ENCODE data around the gene MINAR1.
"Not testable (repeated sequence)": the region's sequence is repeated elsewhere in the genome, so short reads cannot be mapped to it uniquely, and the experiment has no call there.

Gene MINAR1

GRCh38 chr15:79431636-79432344, at the start of gene MINAR1:
MINAR1 (plus strand) TSS chr15:79432336; CDS start chr15:79456148, 23,812 bp downstream.
- DNase-seq: no peak

DNA sequence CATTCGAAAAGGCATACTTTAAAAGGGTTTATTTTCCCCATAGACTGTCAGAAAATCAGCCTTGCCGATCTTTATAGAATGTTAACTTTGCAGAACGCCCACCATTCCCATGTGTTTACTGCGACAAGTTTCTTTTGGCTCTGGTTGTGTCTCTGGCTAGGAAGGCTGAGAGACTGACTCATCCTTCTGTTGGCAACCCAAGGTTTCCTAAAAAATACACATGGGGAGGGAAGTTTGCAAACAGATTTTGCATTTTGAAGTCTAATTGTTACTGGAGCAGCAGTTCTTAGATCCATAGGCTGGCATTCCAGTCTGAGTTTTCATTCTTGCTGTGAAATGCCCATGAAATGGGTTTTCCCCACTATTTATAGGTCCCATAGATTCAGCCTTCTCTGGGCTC, 37.9 kb upstream of the MINAR1 start:
- DNase-seq: no peak

DNA sequence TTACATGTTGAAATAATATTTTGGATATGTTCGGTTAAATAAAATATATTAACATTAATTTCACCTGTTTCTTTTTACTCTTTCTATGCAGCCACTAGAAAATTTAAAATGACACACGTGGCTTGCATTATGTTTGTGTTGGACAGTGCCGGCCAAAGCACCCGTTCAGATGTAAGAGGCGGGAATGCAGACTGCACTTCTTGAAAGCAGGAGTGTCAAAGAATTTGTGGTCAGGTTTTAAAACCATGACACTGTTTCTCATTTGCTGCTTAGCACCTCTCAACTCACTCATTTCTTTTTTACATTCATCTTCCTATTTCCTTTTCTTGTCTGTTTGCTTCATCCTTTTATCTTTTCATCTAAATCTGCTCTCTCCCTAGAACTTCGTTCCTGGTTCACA, 35.3 kb upstream of the MINAR1 start:
- no peak for DNase-seq

DNA sequence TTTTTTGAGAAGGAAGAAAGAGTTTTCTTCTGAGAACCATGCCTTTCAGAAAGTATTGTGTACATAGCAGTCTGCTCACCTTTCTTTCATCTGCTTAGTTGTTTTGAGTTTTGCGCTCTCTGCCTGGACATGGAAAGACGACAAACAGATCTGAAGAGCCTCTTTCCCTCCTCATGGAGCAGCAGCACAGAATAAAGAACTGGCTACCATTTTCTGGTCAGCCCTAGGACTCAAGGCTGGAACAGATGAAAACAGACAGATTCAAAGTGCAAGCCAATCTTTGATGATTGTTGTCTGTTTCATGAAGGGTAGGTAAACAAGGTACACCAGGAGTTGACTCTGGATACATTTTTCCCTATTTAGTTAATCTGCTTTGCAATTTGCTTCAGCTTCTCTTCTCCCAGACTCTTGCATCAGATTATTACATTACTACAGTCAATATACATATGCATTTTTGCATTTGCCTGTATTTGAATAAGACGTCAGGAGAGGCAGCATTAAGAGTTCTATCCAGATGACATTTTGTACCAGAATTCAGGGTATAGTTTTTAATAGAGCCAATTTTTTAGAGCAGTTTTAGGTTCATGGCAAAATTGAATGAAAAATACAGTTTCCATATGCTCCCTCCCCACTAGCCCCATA, 34.7 kb upstream of the MINAR1 start:
- no peak for DNase-seq

DNA sequence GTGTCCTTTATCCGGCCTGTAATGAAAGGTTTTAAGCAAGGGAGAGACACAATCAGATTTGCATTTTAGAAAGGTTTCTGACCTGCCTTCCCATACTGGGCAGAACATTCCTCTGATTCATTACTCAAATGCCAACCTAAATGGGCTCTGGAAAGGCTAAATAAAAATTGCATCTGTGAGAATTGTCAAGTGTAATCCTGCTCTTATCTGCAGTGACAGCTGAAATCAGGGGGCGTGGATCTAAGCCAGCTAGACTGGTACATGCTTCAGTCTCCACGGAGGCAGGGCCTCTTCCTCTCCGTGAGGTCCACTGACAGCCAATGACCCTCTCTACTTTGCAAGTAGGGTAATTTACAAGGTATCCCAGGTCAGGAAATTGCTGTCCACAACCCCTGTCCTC, 32.5 kb upstream of the MINAR1 start:
- DNase-seq: no peak

DNA sequence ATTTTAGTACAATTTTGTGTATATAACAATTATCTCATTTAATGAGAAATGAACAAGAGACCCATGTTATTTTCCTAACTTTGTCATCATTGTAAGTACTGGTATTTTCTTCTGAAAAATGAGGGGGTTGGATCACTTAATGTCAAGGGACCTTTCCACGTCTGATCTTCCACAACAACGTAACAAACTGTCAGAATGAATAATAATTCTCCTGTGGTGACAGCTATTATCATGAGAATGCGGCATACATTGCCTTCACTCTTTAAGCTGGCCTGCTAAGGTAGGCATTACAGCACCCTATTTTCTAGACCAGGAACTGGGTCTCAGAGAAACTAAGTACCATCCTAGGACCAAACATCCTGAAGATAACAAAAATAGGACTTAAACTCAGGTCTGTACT, 31.5 kb upstream of the MINAR1 start:
- no peak for DNase-seq

GRCh38 chr15:79401301-79401700, 30.8 kb upstream of the MINAR1 start:
- DNase-seq: no peak

- no peak for DNase-seq
These were observed 30.0 kb upstream of the MINAR1 start for GRCh38 chr15:79402136-79402535.

DNA sequence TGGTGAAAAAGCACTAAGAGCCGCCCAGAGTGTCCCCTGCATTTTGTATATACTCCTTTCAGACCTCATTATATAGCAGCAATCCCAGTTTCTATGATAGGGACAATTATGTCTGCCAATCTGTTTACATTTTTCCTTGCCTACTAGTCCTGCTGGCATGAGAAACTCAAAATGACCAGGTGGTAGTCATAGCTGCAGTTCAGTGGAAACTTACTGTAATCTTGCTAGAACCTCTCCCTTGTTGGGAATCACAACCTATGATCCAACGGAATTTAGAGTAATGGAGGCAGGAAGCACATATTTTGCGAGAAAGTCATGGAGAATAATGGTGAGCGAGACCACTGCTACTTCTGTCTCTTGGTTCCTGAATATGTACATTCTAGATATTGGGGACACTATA, 28.6 kb upstream of the MINAR1 start:
- no peak for DNase-seq

- DNase-seq: no peak
These were observed 25.9 kb upstream of the MINAR1 start for GRCh38 chr15:79406210-79406609.

- no peak for DNase-seq
These were observed 24.1 kb upstream of the MINAR1 start for GRCh38 chr15:79408041-79408440.

GRCh38 chr15:79410237-79410636, 21.9 kb upstream of the MINAR1 start:
- no peak for DNase-seq

DNA sequence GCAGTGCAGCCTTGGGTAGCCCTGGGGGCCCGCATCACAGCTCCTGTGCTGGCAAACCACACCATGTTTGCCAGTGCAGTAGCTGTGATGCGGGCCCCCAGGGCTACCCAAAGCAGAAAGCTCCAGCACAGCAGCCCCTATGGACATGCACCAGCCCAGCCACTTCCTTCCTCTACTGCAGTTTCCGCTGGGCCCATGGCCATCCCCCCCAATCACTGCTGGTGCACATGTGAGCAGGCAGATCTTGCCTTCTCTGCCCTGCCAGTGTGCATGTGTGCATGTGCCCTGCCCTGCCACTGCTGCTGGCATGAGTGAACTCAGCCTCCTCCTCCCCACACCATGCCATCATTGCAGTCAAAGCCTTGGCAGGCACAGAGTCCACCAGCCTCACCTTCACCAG, 20.1 kb upstream of the MINAR1 start:
- no peak for DNase-seq

GRCh38 chr15:79412429-79412828, 19.7 kb upstream of the MINAR1 start:
- no peak for DNase-seq

- no peak for DNase-seq
These were observed 15.3 kb upstream of the MINAR1 start for GRCh38 chr15:79416876-79417275.

DNA sequence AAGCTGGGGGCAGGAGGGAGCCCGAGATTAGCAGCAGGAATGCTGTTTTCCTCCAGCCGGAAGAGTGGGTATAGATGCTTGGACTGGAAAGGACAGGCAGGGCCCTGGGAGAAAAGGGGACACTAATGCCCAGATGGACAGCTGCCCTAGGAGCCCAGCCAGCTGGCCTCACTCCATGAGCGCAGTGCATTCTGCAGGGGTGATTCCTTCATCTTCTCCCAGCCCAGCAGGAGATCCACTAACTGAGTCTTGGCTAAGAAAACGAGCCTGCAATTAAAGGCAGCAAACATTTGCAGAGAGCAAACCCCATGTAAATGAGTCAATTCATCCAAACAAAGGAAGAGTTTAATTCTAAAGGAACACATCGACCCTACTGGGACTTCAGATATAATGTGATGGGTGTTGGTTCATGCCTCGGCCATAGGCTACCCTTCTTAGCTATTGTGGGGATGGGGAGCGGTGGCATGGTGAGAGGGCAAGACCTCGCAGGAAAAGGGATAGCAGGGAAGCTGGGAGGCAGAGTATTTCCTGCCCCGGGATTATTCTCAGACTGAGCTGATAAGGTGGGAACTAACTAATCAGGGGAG, 13.3 kb upstream of the MINAR1 start:
- DNase-seq: no peak

DNA sequence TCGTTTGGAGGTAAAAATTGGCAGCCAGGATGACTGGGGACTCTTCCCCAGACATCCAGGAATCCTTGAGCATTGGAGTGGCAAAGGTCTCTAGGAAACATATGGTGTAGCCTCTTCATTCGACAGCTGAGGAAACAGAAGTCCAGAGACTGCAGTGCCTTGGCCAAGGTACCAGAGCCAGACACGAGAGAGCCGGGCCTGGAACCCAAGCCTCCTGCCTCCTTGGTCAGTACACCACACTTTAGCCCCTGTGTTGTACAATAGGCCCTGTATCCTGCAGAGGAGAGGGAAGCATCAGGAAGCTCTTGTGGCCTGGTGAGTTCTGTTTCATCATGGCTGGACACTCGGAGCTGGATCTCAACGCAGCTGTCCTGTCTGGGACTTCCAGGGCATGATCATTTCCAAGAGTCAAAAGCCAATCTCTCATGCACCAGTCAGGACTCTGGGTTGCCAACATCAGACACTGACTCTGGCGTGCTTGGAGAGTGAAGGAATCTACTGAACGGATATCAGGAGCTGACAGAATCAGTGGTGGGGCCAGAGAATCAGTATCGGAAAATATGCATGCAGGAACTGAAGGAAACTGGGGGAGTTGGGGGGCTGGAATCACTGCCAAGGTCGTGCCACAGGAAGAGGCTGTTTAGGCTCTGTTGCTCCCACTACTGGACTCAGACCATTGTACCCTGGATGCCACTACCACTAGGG, 6.4 kb upstream of the MINAR1 start:
- DNase-seq: no peak

DNA sequence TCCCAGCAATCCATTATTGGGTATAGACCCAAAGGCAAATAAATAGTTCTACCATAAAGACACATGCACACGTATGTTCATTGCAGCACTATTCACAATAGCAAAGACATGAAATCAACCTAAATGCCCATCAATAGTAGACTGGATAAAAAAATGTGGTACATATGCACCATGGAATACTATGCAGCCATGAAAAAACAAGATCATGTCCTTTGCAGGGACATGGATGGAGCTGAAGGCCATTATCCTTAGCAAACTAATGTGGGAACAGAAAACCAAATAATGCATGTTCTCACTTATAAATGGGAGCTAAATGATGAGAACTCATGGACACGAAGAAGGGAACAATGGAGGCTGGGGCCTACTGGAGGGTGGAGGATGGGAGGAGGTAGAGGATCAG, 5.2 kb upstream of the MINAR1 start:
- DNase-seq: not testable (repeated sequence)

GRCh38 chr15:79427781-79428598, 4.1 kb upstream of the MINAR1 start:
- no peak for DNase-seq

DNA sequence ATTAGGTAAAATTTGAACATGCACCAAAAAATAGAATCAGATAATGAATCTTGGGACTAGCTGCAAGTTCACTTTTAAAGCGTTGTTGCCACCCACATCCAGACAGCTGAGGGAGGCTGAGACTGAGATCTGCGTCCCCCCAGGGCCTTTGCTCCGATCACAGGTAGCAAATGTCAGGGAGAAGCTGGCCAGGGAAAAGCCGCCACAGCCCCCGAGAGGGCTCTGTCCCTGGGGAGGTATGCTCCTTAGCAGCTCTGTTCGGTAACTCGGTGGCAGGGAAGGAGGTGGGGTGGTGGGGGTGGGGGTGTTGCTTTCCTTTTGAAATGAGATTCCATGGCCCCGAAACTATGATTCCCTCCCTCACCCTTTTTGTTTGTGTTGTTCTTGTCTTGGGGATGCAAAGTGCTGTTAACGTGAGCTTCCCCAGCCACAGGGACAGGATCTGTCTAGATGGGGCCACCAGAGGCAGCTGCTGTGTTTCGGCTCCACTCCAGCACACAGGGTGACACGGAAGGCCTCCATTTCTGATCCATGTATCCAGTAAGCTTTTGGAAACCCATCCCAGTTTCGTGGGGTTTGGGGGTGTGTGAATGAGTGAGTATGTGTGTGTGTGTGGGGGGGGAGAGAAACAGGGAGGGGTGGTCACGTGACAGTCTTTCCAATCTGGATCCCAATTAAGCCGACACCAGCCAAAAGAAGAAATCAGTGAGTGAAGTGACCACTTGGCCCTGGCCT, 1.1 kb upstream of the MINAR1 start:
- DNase-seq: no peak

GRCh38 chr15:79432345-79433275, 474 bp downstream of the MINAR1 start:
- no peak for DNase-seq
